IMR-90 (cell line): Measurements from ENCODE around the gene ANKLE1. TPM values are rescaled to one million over a fixed set of nuclear protein-coding genes. Genes with fewer than 3 reads are reported as not detected.

Source experiments
- ATAC-seq: fragments of 200-7000 bp; cut with Tn5 transposase; 2 replicates; pipeline ENCODE4 v1.9.1; 2020; ENCODE audit warnings: low read depth, mild to moderate bottlenecking, moderate library complexity
- BruUV-seq: library from RNA; stranded (reverse); fragments of 400-500 nt; replicated peaks from 2 replicates; lab custom pipeline; 2021; lab: Mats Ljungman, UMichigan
- CTCF ChIA-PET: fragments of 300-600 bp; formaldehyde crosslinking; extraction: SDS; loops from one replicate; lab custom pipeline; 2021; ENCODE audit warnings: antibody characterized with exemption; lab: Yijun Ruan, JAX
- POLR2A ChIA-PET: fragments of 300-600 bp; sonication (Branson Sonifier 250); formaldehyde crosslinking; loops from one replicate; lab custom pipeline; 2022; ENCODE audit warnings: antibody characterized with exemption; ENCODE audit not compliant: unreplicated experiment; lab: Charles Lee
- DNase-seq: peaks from one replicate; pipeline ENCODE4 v3.0.0; 2013
- H2AFZ ChIP-seq: replicated peaks from 2 replicates; pipeline ENCODE3; 2013; ENCODE audit warnings: low read length, mild to moderate bottlenecking; ENCODE audit not compliant: poor library complexity
- H2AK5ac ChIP-seq: 2 replicates; pipeline ENCODE4 v1.6.1; 2013; ENCODE audit warnings: low read depth, low read length, inconsistent platforms
- H2AK9ac ChIP-seq: replicated peaks from 2 replicates; pipeline ENCODE3; 2013; ENCODE audit warnings: mild to moderate bottlenecking, low read depth, low read length, moderate library complexity; ENCODE audit not compliant: poor library complexity
- H2BK120ac ChIP-seq: 2 replicates; pipeline ENCODE4 v1.6.1; 2013; ENCODE audit warnings: low read depth, low read length, inconsistent platforms
- H2BK15ac ChIP-seq: 3 replicates; pipeline ENCODE4 v1.6.1; 2013; ENCODE audit warnings: low read depth, low read length, inconsistent platforms
- H2BK20ac ChIP-seq: 2 replicates; pipeline ENCODE4 v1.6.1; 2013; ENCODE audit warnings: low read depth, mild to moderate bottlenecking, inconsistent platforms, low read length, moderate library complexity
- H2BK5ac ChIP-seq: 2 replicates; pipeline ENCODE4 v1.6.1; 2013; ENCODE audit warnings: mild to moderate bottlenecking, low read depth, low read length, inconsistent platforms; ENCODE audit not compliant: poor library complexity, severe bottlenecking
- H3K14ac ChIP-seq: replicated peaks from 2 replicates; pipeline ENCODE4 v1.6.1; 2013; ENCODE audit warnings: low read depth, low read length, inconsistent platforms
- H3K18ac ChIP-seq: 2 replicates; pipeline ENCODE4 v1.6.1; 2013; ENCODE audit warnings: low read depth, low read length, control low read depth
- H3K23ac ChIP-seq: 2 replicates; pipeline ENCODE4 v1.6.1; 2013; ENCODE audit warnings: low read depth, low read length, inconsistent platforms
- H3K27ac ChIP-seq: 2 replicates; pipeline ENCODE4 v1.5.1; 2013; ENCODE audit warnings: mild to moderate bottlenecking, control low read depth, low read length; ENCODE audit not compliant: insufficient read depth
- H3K27me3 ChIP-seq: 2 replicates; pipeline ENCODE4 v1.6.1; 2013; ENCODE audit warnings: low read length; ENCODE audit not compliant: control insufficient read depth, insufficient read depth
- H3K36me3 ChIP-seq: 2 replicates; pipeline ENCODE4 v1.6.1; 2013; ENCODE audit warnings: low read length, mixed read lengths; ENCODE audit not compliant: control insufficient read depth, insufficient read depth
- H3K4ac ChIP-seq: 2 replicates; pipeline ENCODE4 v1.6.1; 2013; ENCODE audit warnings: low read depth, low read length, inconsistent platforms
- H3K4me1 ChIP-seq: 2 replicates; pipeline ENCODE4 v1.6.1; 2013; ENCODE audit warnings: low read length, mixed read lengths; ENCODE audit not compliant: control insufficient read depth, insufficient read depth
- H3K4me2 ChIP-seq: 2 replicates; pipeline ENCODE4 v1.6.1; 2013; ENCODE audit warnings: low read depth, mild to moderate bottlenecking, control low read depth, low read length, moderate library complexity
- H3K4me3 ChIP-seq: 2 replicates; pipeline ENCODE4 v1.5.1; 2013; ENCODE audit warnings: low read depth, mild to moderate bottlenecking, control low read depth, low read length, moderate library complexity; ENCODE audit not compliant: insufficient read depth
- H3K56ac ChIP-seq: 2 replicates; pipeline ENCODE4 v1.6.1; 2013; ENCODE audit warnings: low read length, inconsistent platforms; ENCODE audit not compliant: insufficient read depth; ENCODE audit errors: extremely low read depth
- H3K79me1 ChIP-seq, 2 experiments: 2 replicates each; pipeline ENCODE4 v1.6.1; 2013; ENCODE audit warnings: low read length in 2 of 2, inconsistent platforms in 1 of 2, low read depth in 1 of 2
- H3K9ac ChIP-seq: 2 replicates; pipeline ENCODE4 v1.6.1; 2013; ENCODE audit warnings: low read depth, low read length, control low read depth
- H3K9me1 ChIP-seq: 2 replicates; pipeline ENCODE4 v1.6.1; 2013; ENCODE audit warnings: low read length, inconsistent platforms; ENCODE audit not compliant: insufficient read depth
- H3K9me3 ChIP-seq: 2 replicates; pipeline ENCODE4 v1.6.1; 2013; ENCODE audit warnings: low read length; ENCODE audit not compliant: control insufficient read depth, insufficient read depth
- H4K20me1 ChIP-seq: 2 replicates; pipeline ENCODE4 v1.6.1; 2013; ENCODE audit warnings: low read length, inconsistent platforms; ENCODE audit not compliant: insufficient read depth
- H4K5ac ChIP-seq: 2 replicates; pipeline ENCODE4 v1.6.1; 2013; ENCODE audit warnings: mild to moderate bottlenecking, low read depth, low read length, control low read depth
- H4K8ac ChIP-seq, 2 experiments: 2 replicates each; pipeline ENCODE4 v1.6.1; 2013; ENCODE audit warnings: low read depth in 2 of 2, low read length in 2 of 2, control low read depth in 1 of 2, inconsistent platforms in 1 of 2
- H4K91ac ChIP-seq: 2 replicates; pipeline ENCODE4 v1.6.1; 2013; ENCODE audit warnings: low read depth, low read length, inconsistent platforms; ENCODE audit not compliant: insufficient read depth
- BHLHE40 ChIP-seq: fragments of 150-350 bp; IDR thresholded peaks from 2 replicates; pipeline ENCODE4 v1.6.1; 2016; ENCODE audit warnings: mild to moderate bottlenecking, low read depth, low read length
- CEBPB ChIP-seq: IDR thresholded peaks from 2 replicates; pipeline ENCODE4 v1.6.1; 2012; ENCODE audit warnings: low read depth, low read length, improper control_type of control experiment
- CHD1 ChIP-seq: IDR thresholded peaks from 2 replicates; pipeline ENCODE4 v1.6.1; 2012; ENCODE audit warnings: low read depth, low read length, improper control_type of control experiment
- CTCF ChIP-seq: conservative IDR thresholded peaks from 2 replicates; pipeline ENCODE4 v1.5.1; 2012; ENCODE audit warnings: mild to moderate bottlenecking, low read depth, low read length, improper control_type of control experiment
- ELK1 ChIP-seq: fragments of 150-350 bp; IDR thresholded peaks from 2 replicates; pipeline ENCODE4 v1.6.1; 2016; ENCODE audit warnings: low read depth, mild to moderate bottlenecking, low read length, moderate library complexity, borderline replicate concordance
- FOS ChIP-seq: fragments of 150-350 bp; IDR thresholded peaks from 2 replicates; pipeline ENCODE4 v1.6.1; 2016; ENCODE audit warnings: low read depth, low read length
- MAFK ChIP-seq: IDR thresholded peaks from 2 replicates; pipeline ENCODE4 v1.6.1; 2012; ENCODE audit warnings: low read depth, low read length, improper control_type of control experiment
- MAZ ChIP-seq: IDR thresholded peaks from 2 replicates; pipeline ENCODE4 v1.6.1; 2012; ENCODE audit warnings: low read depth, mild to moderate bottlenecking, low read length, improper control_type of control experiment, moderate library complexity, borderline replicate concordance
- MXI1 ChIP-seq: IDR thresholded peaks from 2 replicates; pipeline ENCODE4 v1.6.1; 2012; ENCODE audit warnings: low read depth, mild to moderate bottlenecking, low read length, moderate library complexity, borderline replicate concordance
- NFE2L2 ChIP-seq: fragments of 150-350 bp; IDR thresholded peaks from 2 replicates; pipeline ENCODE4 v1.6.1; 2016; ENCODE audit warnings: low read depth, mild to moderate bottlenecking, low read length
- RAD21 ChIP-seq: IDR thresholded peaks from 2 replicates; pipeline ENCODE4 v1.6.1; 2012; ENCODE audit warnings: low read length, improper control_type of control experiment
- RCOR1 ChIP-seq: IDR thresholded peaks from 2 replicates; pipeline ENCODE4 v1.6.1; 2012; ENCODE audit warnings: mild to moderate bottlenecking, low read length, improper control_type of control experiment; ENCODE audit not compliant: insufficient replicate concordance
- RFX5 ChIP-seq: IDR thresholded peaks from 2 replicates; pipeline ENCODE4 v1.8.0; 2012; ENCODE audit warnings: low read depth, mild to moderate bottlenecking, low read length, moderate library complexity
- SMC3 ChIP-seq: fragments of 150-350 bp; IDR thresholded peaks from 2 replicates; pipeline ENCODE4 v1.6.1; 2016; ENCODE audit warnings: low read depth, mild to moderate bottlenecking, antibody characterized with exemption, low read length, moderate library complexity
- USF2 ChIP-seq: fragments of 150-350 bp; IDR thresholded peaks from 2 replicates; pipeline ENCODE4 v1.6.1; 2017; ENCODE audit warnings: mild to moderate bottlenecking, antibody characterized with exemption, low read length, low read depth
- WGBS, 2 experiments: methylation state at CpG; one replicate each; pipeline versions ENCODE4 v1.1.5 to v1.1.7; 2013; ENCODE audit warnings: missing lambda C conversion rate in 2 of 2; ENCODE audit not compliant: insufficient read length in 1 of 2; ENCODE audit errors: extremely low coverage in 2 of 2; 5-methylcytosine and 5-hydroxymethylcytosine counted together
- dilution Hi-C: fragments of 300-500 bp; cut with HindIII; formaldehyde crosslinking; loops from one replicate; pipeline ENCODE4 v1.14.3; 2018; ENCODE audit warnings: low sequenced_read_pairs; ENCODE audit not compliant: unreplicated experiment
- in situ Hi-C: fragments of 300-500 bp; cut with MboI; formaldehyde crosslinking; loops from 3 replicates; pipeline ENCODE4 v1.14.3; 2019; ENCODE audit warnings: low sequenced_read_pairs, inconsistent platforms, mixed read lengths
- intact Hi-C: fragments of 100-400 bp; cut with micrococcal nuclease; formaldehyde crosslinking; loops from 2 replicates; pipeline ENCODE4 v1.10.0; 2022
- polyA plus RNA-seq, 3 experiments: library from polyadenylated mRNA; depleted of rRNA; stranded (reverse); fragments of >200 nt; gene quantifications; 2 replicates each; pipeline ENCODE4 v1.2.3, GENCODE V29; 2012; ENCODE audit warnings: low replicate concordance in 1 of 3
- total RNA-seq: library from RNA; depleted of rRNA; stranded (reverse); fragments of >200 nt; gene quantifications from 2 replicates; pipeline ENCODE4 v1.2.3, GENCODE V29; 2012

The ANKLE1 gene
- total and polyA plus RNA-seq, 2 of the 4 experiments (the other 2 are of a cell fraction) = under 0.01 to 0.87 TPM

- H3K4me3 ChIP-seq = no peak overlapping the region
- no peak overlapping the region for H2BK5ac ChIP-seq
- no peak overlapping the region for H4K8ac ChIP-seq
- no peak overlapping the region for H2AK5ac ChIP-seq
- no peak overlapping the region for H2BK120ac ChIP-seq
- no peaks in the 10 kb centered on the region for H4K20me1 ChIP-seq
- 88% methylated on average over 5 of the region's 19 CpGs; no CpG with 5 or more reads in 1 of the 2 experiments for WGBS, 2 experiments
- no peak overlapping the region for H2AK9ac ChIP-seq
- no peak for ATAC-seq
- no peaks in the 10 kb centered on the region for H3K9me3 ChIP-seq
- no peaks in the 10 kb centered on the region for H3K4me1 ChIP-seq
- H4K91ac ChIP-seq = no peak overlapping the region
- H3K9me1 ChIP-seq = no peaks in the 10 kb centered on the region
- 0 out of 4 replicates have a peak, but pooled peaks cover 0 to 5% of the 10 kb centered on the region in 2 experiments for H3K79me1 ChIP-seq
- no peaks in the 10 kb centered on the region for H3K27me3 ChIP-seq
- H3K9ac ChIP-seq = no peak overlapping the region
- CTCF ChIA-PET = interaction anchor here (0.7 kb wide), 1 partner anchor 137 kb away, joined by 3 read pairs; no protein-coding TSS in a partner anchor
- no peak overlapping the region for H3K23ac ChIP-seq
- no peak overlapping the region for H2BK15ac ChIP-seq
- POLR2A ChIA-PET = no interaction called here
- no peak overlapping the region for H4K5ac ChIP-seq
- H3K14ac ChIP-seq = no peak overlapping the region
- no peak overlapping the region for H3K56ac ChIP-seq
- H3K4ac ChIP-seq = no peak overlapping the region
- dilution Hi-C loops (no loop called here), in situ Hi-C loops (no loop called here), intact Hi-C loops (no loop called here)
- no peak overlapping the region for H3K4me2 ChIP-seq
- BruUV-seq = no TSS peak
- H2AFZ ChIP-seq = no peak overlapping the region
- peaks cover 42% of the 10 kb centered on the region for H3K36me3 ChIP-seq
- DNase-seq = no peak
- no peak overlapping the region for H2BK20ac ChIP-seq
- H3K27ac ChIP-seq = no peak overlapping the region
- H3K18ac ChIP-seq = no peak overlapping the region
- TF ChIP-seq USF2 = no peak
- TF ChIP-seq RCOR1 = no peak
- TF ChIP-seq MAZ = no peak
- no peak for TF ChIP-seq CHD1
- no peak for TF ChIP-seq CEBPB
- TF ChIP-seq MAFK = no peak
- no peak for TF ChIP-seq SMC3
- TF ChIP-seq RFX5 = no peak
- TF ChIP-seq BHLHE40 = no peak
- TF ChIP-seq CTCF = no peak
- no peak for TF ChIP-seq RAD21
- no peak for TF ChIP-seq FOS
- no peak for TF ChIP-seq MXI1
- no peak for TF ChIP-seq NFE2L2
- no peak for TF ChIP-seq ELK1
Measured at GRCh38 chr19:17275441-17276175, 6.1 kb upstream of the ANKLE1 start.
